ENCODE data around the gene C2orf42. TPM values are rescaled to one million over a fixed set of nuclear protein-coding genes. Genes with fewer than 3 reads are reported as not detected.
A peak's percentile ranks its signal among the peaks of the same experiment; 100 is the strongest.

Gene C2orf42
- polyA plus RNA-seq, 3 donors: 3.0 to 5.5 (median 4.0) TPM

- intact Hi-C loops (cut with micrococcal nuclease): no loop called here
- Histone ChIP-seq H3K4me2 (replicated peaks; ENCODE audit: extremely low read depth, low read length, poor library complexity, severe bottlenecking) (no peak overlapping the region), H3K36me3 (replicated peaks in 1 of 2; ENCODE audit: control insufficient read depth in 1 of 2, insufficient read depth in 2 of 2, low read length in 2 of 2) (peaks cover 5 to 10% of the 10 kb centered on the region in 2 donors), H4K20me1 (ENCODE audit: insufficient read depth, low read length) (no peaks in the 10 kb centered on the region), H3K27ac (ENCODE audit: low read depth in 1 of 2, low read length in 2 of 2) (no peak overlapping the region), H3K79me2 (ENCODE audit: insufficient read depth, low read length) (peaks cover 17% of the 10 kb centered on the region), H3K4me3 (replicated peaks in 1 of 3; ENCODE audit: low read depth in 2 of 3, low read length in 3 of 3) (no peak overlapping the region), H3K9me3 (replicated peaks in 1 of 2; ENCODE audit: control insufficient read depth in 1 of 2, insufficient read depth in 1 of 2, low read length in 2 of 2) (no peaks in the 10 kb centered on the region), H2AFZ (ENCODE audit: insufficient read depth, low read depth, low read length, poor library complexity, severe bottlenecking) (no peak overlapping the region), H3K4me1 (ENCODE audit: control insufficient read depth in 1 of 2, insufficient read depth in 2 of 2, low read length in 2 of 2) (peaks cover 26 to 32% of the 10 kb centered on the region in 2 donors), H3K27me3 (ENCODE audit: control insufficient read depth in 2 of 2, insufficient read depth in 2 of 2, low read length in 2 of 2) (no peaks in the 10 kb centered on the region), H3K9ac (ENCODE audit: insufficient read depth, low read length, poor library complexity, severe bottlenecking) (no peak overlapping the region)
- Mint-ChIP-seq H3K4me3 (peak overlapping the region in 1 of 2 donors; percentile 13), H3K27ac (no peak overlapping the region), H3K9me3 (peaks cover 0 to 3% (median 0%) of the 10 kb centered on the region in 7 donors), H3K4me1 (peaks cover 28% of the 10 kb centered on the region), H3K27me3 (ENCODE audit: low read depth in 3 of 3) (peaks cover 0 to 3% (median 0%) of the 10 kb centered on the region in 3 donors), H3K36me3 (peaks cover 15 to 16% of the 10 kb centered on the region in 2 donors)
- DNase-seq: no peak
- no peak for TF ChIP-seq CTCF (IDR thresholded peaks at IDR 0.05)
- WGBS (ENCODE audit: insufficient coverage): 100% methylated on average over 3 of the region's 3 CpGs
Observed at GRCh38 chr2:70145144-70145490, 45.7 kb downstream of the C2orf42 start.

GRCh38 chr2:70144443-70145143 is 46.2 kb downstream of the C2orf42 start:
- Mint-ChIP-seq H3K4me1 (peaks cover 30% of the 10 kb centered on the region), H3K27me3 (ENCODE audit: low read depth in 3 of 3) (peaks cover 0 to 3% (median 0%) of the 10 kb centered on the region in 3 donors), H3K27ac (peak overlapping the region in 2 of 7 donors; percentile 3 to 8), H3K4me3 (peak overlapping the region in 1 of 2 donors; percentile 13), H3K9me3 (peaks cover 0 to 3% (median 0%) of the 10 kb centered on the region in 7 donors), H3K36me3 (peaks cover 10 to 11% of the 10 kb centered on the region in 2 donors)
- no peak overlapping the region for H3K4me3 ChIP-seq (replicated peaks in 1 of 3; ENCODE audit: low read depth in 2 of 3, low read length in 3 of 3)
- H3K9ac ChIP-seq (ENCODE audit: insufficient read depth, low read length, poor library complexity, severe bottlenecking): no peak overlapping the region
- H3K36me3 ChIP-seq (replicated peaks in 1 of 2; ENCODE audit: control insufficient read depth in 1 of 2, insufficient read depth in 2 of 2, low read length in 2 of 2): peaks cover under 1 to 5% of the 10 kb centered on the region in 2 donors
- no peak for DNase-seq
- intact Hi-C loops (cut with micrococcal nuclease): loop anchor here in 1 of 2 donors (5.0 kb wide), 1 partner anchor 157 kb away; no protein-coding TSS in a partner anchor
- no peak overlapping the region for H2AFZ ChIP-seq (ENCODE audit: insufficient read depth, low read depth, low read length, poor library complexity, severe bottlenecking)
- peaks cover 19% of the 10 kb centered on the region for H3K79me2 ChIP-seq (ENCODE audit: insufficient read depth, low read length)
- peaks cover 31 to 37% of the 10 kb centered on the region in 2 donors for H3K4me1 ChIP-seq (ENCODE audit: control insufficient read depth in 1 of 2, insufficient read depth in 2 of 2, low read length in 2 of 2)
- WGBS (ENCODE audit: insufficient coverage): 100% methylated on average over 15 of the region's 21 CpGs
- H3K27me3 ChIP-seq (ENCODE audit: control insufficient read depth in 2 of 2, insufficient read depth in 2 of 2, low read length in 2 of 2): no peaks in the 10 kb centered on the region
- no peaks in the 10 kb centered on the region for H3K9me3 ChIP-seq (replicated peaks in 1 of 2; ENCODE audit: control insufficient read depth in 1 of 2, insufficient read depth in 1 of 2, low read length in 2 of 2)
- no peak overlapping the region for H3K4me2 ChIP-seq (replicated peaks; ENCODE audit: extremely low read depth, low read length, poor library complexity, severe bottlenecking)
- no peaks in the 10 kb centered on the region for H4K20me1 ChIP-seq (ENCODE audit: insufficient read depth, low read length)
- no peak overlapping the region for H3K27ac ChIP-seq (ENCODE audit: low read depth in 1 of 2, low read length in 2 of 2)
- TF ChIP-seq CTCF (IDR thresholded peaks at IDR 0.05): no peak

All from CD14-positive monocyte (primary cell).